ENCODE measurements around the gene TGFB2. TPM values are rescaled to one million over a fixed set of nuclear protein-coding genes. Genes with fewer than 3 reads are reported as not detected.
A peak's percentile ranks its signal among the peaks of the same experiment; 100 is the strongest.

TGFB2 gene
- total and polyA plus RNA-seq, 2 donors (not counting 3 experiments of a cell fraction or from before 2014, with no cell fraction given) = 21.2 to 43.5 TPM

DNA sequence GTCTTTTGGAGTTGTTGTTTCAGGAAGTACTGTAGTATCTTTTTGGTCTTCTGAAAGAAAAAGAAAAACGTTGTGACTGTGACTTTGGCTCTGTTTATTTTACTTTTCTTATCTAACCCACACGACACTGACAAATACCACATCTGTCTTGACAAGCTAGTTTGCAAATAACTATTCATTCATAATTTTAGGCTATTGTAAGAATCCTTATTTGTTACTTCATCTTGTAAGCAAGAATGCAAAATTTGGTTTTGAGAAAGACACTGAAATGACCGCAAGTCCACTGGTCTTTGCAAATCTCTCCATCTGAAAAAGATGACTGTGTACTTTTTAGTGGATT lies 12.7 kb downstream of the TGFB2 start:
- H3K4me3 ChIP-seq (replicated peaks in 1 of 3; ENCODE audit: insufficient read depth in 1 of 3, low read depth in 1 of 3, low read length in 3 of 3) = no peak overlapping the region
- dilution Hi-C loops (cut with MboI; ENCODE audit: extremely low pct_ligation_motif_present, low sequenced_read_pairs) (no loop called here), intact Hi-C loops (cut with micrococcal nuclease) (no loop called here)
- no peaks in the 10 kb centered on the region for H3K9me1 ChIP-seq (replicated peaks; ENCODE audit: control insufficient read depth, extremely low read depth, insufficient read depth, low read length)
- no peaks in the 10 kb centered on the region for H3K79me2 ChIP-seq (ENCODE audit: control insufficient read depth, insufficient read depth, low read length)
- no peak overlapping the region for H3K9ac ChIP-seq (replicated peaks; ENCODE audit: extremely low read depth, insufficient read depth, low read length)
- H3K4me2 ChIP-seq (ENCODE audit: insufficient read depth, low read length) = no peak overlapping the region
- ChIA-PET POLR2A (interaction anchor here (1.1 kb wide), 1 partner anchor 9 kb away, joined by 3 read pairs; no protein-coding TSS in a partner anchor), CTCF (interaction anchor here (0.9 to 1.9 kb wide), 5 partner anchors 9 to 709 kb away, joined by 3 to 13 read pairs (median 4); no protein-coding TSS in a partner anchor)
- BruUV-seq (replicated peaks) = no TSS peak
- FAIRE-seq (no peak), DNase-seq (ENCODE audit: low read depth, low spot score) (no peak)
- no peaks in the 10 kb centered on the region for H3K27me3 ChIP-seq (ENCODE audit: control insufficient read depth in 2 of 2, insufficient read depth in 2 of 2, low read length in 2 of 2)
- no peak overlapping the region for H2AFZ ChIP-seq (ENCODE audit: low read depth, low read length)
- no peaks in the 10 kb centered on the region for H4K20me1 ChIP-seq (replicated peaks; ENCODE audit: control insufficient read depth, extremely low read depth, insufficient read depth, low read length)
- TF ChIP-seq JUN (IDR thresholded peaks at IDR 0.05; ENCODE audit: borderline replicate concordance, insufficient read depth, insufficient read length, low read depth) (no peak), POLR2A (IDR thresholded peaks at IDR 0.05; ENCODE audit: low read depth, low read length) (peak; percentile 13)
- H3K36me3 ChIP-seq (ENCODE audit: control insufficient read depth in 2 of 2, extremely low read depth in 1 of 2, insufficient read depth in 2 of 2, low read length in 2 of 2) = no peaks in the 10 kb centered on the region
- no peaks in the 10 kb centered on the region for H3K9me3 ChIP-seq (replicated peaks; ENCODE audit: control insufficient read depth, insufficient read depth, low read length)
- H3K27ac ChIP-seq (ENCODE audit: insufficient read depth, low read depth, low read length) = no peak overlapping the region
- H3K4me1 ChIP-seq (ENCODE audit: control insufficient read depth, extremely low read depth, insufficient read depth, low read length) = no peaks in the 10 kb centered on the region

DNA sequence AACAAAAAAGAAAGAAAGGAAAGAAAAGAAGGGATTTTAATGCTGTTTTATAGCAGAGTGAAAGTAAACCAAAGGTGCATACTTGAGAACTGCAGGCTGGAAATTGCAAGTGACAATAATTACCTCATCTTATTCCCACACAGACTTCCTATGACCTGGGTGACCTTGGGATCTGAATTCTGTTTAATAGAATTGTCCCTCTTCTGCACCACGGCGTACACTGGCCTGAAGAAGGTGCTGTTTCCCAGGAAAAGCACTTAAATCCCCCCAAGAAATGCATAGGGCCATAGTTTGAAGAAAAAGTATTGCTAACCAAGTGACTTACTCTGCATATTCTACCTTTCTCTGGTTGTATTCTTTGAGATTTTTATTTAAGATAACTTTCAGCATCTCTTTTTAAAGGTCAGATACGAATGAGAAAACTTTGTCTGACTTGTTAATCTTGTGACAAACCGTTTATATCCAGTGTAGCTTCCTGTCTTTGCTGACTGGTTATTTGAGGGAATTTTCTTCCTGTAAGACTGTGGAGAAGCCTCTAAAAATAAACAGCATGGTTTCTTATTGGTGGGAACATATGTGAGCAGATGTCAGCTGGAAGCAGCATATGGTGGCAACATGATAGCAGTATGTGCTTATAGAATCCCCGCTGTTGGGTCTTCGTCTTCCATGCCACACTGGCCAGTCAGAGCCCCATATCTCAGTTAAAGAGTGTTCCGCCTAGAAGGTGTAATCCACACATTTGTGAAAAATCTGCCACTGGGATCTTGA lies 16.3 kb downstream of the TGFB2 start:
- H2AFZ ChIP-seq (ENCODE audit: low read depth, low read length) = no peak overlapping the region

More for the DNA sequence above, 16.3 kb downstream of the TGFB2 start:
- no peak overlapping the region for H3K4me2 ChIP-seq (ENCODE audit: insufficient read depth, low read length)
- no peaks in the 10 kb centered on the region for H3K27me3 ChIP-seq (ENCODE audit: control insufficient read depth in 2 of 2, insufficient read depth in 2 of 2, low read length in 2 of 2)
- peaks cover 6% of the 10 kb centered on the region for H3K4me1 ChIP-seq (ENCODE audit: control insufficient read depth, extremely low read depth, insufficient read depth, low read length)
- H3K9ac ChIP-seq (replicated peaks; ENCODE audit: extremely low read depth, insufficient read depth, low read length) = no peak overlapping the region
- H3K9me3 ChIP-seq (replicated peaks; ENCODE audit: control insufficient read depth, insufficient read depth, low read length) = no peaks in the 10 kb centered on the region
- dilution Hi-C loops (cut with MboI; ENCODE audit: extremely low pct_ligation_motif_present, low sequenced_read_pairs) (no loop called here), intact Hi-C loops (cut with micrococcal nuclease) (loop anchor here (1.0 to 5.0 kb wide), 3 partner anchors 160 to 706 kb away; no protein-coding TSS in a partner anchor)
- FAIRE-seq (peak; percentile 82), DNase-seq (ENCODE audit: low read depth, low spot score) (peak; percentile 81)
- no TSS peak for BruUV-seq (replicated peaks)
- no peaks in the 10 kb centered on the region for H3K9me1 ChIP-seq (replicated peaks; ENCODE audit: control insufficient read depth, extremely low read depth, insufficient read depth, low read length)
- no peaks in the 10 kb centered on the region for H3K79me2 ChIP-seq (ENCODE audit: control insufficient read depth, insufficient read depth, low read length)
- no peak overlapping the region for H3K4me3 ChIP-seq (replicated peaks in 1 of 3; ENCODE audit: insufficient read depth in 1 of 3, low read depth in 1 of 3, low read length in 3 of 3)
- CTCF ChIA-PET = interaction anchor here (1.1 to 5.3 kb wide), 5 partner anchors 15 to 1206 kb away, joined by 3 to 62 read pairs (median 4); no protein-coding TSS in a partner anchor
- POLR2A ChIA-PET = no interaction called here
- no peaks in the 10 kb centered on the region for H3K36me3 ChIP-seq (ENCODE audit: control insufficient read depth in 2 of 2, extremely low read depth in 1 of 2, insufficient read depth in 2 of 2, low read length in 2 of 2)
- no peak overlapping the region for H3K27ac ChIP-seq (ENCODE audit: insufficient read depth, low read depth, low read length)
- no peaks in the 10 kb centered on the region for H4K20me1 ChIP-seq (replicated peaks; ENCODE audit: control insufficient read depth, extremely low read depth, insufficient read depth, low read length)
- no peak for TF ChIP-seq GATA2 (IDR thresholded peaks at IDR 0.05; ENCODE audit: insufficient read depth, insufficient read length, low read depth, low read length)
- no peak for TF ChIP-seq JUN (IDR thresholded peaks at IDR 0.05; ENCODE audit: borderline replicate concordance, insufficient read depth, insufficient read length, low read depth)
- TF ChIP-seq, protein P1, sequence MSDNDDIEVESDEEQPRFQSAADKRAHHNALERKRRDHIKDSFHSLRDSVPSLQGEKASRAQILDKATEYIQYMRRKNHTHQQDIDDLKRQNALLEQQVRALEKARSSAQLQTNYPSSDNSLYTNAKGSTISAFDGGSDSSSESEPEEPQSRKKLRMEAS (IDR thresholded peaks at IDR 0.05; ENCODE audit: insufficient read depth, insufficient read length) = no peak
- peak; percentile 55 to 70 for TF ChIP-seq CTCF (IDR thresholded peaks at IDR 0.05; ENCODE audit: extremely low read depth in 1 of 2, insufficient read depth in 1 of 2, low read depth in 1 of 2, low read length in 2 of 2)
